Stimulated activated CD4-positive, alpha-beta T cell treated with anti-CD3 and anti-CD28 coated beads, Interleukin-4, amount 100 ng/mL, for 24 hours (primary cell): ENCODE measurements around the gene DNASE1.
"Not testable (repeated sequence)": the region's sequence is repeated elsewhere in the genome, so short reads cannot be mapped to it uniquely, and the experiment has no call there.

Experiments used
- DNase-seq: peaks from one replicate; pipeline ENCODE4 v3.0.0-alpha.2; 2020

DNASE1 gene, protein sequence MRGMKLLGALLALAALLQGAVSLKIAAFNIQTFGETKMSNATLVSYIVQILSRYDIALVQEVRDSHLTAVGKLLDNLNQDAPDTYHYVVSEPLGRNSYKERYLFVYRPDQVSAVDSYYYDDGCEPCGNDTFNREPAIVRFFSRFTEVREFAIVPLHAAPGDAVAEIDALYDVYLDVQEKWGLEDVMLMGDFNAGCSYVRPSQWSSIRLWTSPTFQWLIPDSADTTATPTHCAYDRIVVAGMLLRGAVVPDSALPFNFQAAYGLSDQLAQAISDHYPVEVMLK

DNA sequence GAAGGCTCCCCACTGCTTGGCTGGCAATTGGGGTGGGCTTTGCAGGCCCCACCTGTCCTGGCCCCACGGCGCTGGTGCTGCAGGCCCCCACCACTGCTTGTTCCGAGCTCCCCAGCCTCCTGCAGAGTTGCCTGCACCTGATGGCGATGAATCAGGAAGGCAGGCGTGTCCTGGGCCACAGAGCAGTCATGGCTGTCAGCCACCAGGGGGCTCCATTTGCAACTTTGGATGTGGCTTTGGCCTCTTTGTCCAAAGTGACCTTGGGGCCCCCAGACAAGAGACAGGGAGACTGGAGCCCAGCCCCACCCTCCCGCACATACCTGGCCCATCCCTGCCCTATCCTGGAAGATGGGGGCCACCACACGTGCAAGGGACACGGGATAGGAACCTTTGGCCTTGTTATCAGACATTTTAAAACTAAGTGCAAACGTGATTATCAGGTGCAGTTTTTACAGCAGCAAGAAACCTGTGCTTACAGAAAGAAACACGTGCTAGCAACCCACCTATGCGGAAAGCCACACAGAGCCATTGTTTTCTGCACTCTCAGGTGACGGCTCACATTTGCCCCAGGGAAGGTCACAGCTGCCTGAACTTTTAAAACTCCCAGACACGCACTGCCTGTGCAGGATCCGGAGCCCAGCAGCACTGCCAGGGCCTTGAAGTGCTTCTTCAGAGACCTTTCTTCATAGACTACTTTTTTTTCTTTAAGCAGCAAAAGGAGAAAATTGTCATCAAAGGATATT lies at the start of gene DNASE1:
Gene DNASE1, plus strand, starts transcription at position 443 of the 743 bp plus-strand sequence. CDS start 683 bp downstream, outside the sequence.
- DNase-seq: peak; percentile 68

- DNase-seq: no peak
Measured at GRCh38 chr16:3606441-3606840, 48.0 kb upstream of the DNASE1 start.

- DNase-seq: no peak
Measured at GRCh38 chr16:3607161-3607560, 47.3 kb upstream of the DNASE1 start.

DNA sequence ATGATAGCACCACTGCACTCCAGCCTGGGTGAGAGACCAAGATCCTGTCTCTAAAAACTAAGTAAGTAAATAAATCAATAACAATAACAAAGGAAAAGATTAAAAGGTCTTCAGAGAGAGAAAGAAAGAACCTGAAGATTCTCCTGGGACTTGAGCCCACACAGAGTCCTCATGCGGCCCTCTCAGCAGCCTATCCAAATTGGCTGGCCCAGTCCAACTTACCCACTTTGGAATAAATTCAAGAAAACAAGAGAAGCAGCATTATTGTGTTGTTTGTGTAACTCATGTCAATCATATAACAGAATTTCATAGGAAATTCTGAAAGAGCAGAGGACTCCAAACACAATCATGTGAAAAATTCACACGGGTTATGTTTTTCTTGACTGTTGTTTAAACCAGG lies 46.9 kb upstream of the DNASE1 start:
- DNase-seq: no peak

DNA sequence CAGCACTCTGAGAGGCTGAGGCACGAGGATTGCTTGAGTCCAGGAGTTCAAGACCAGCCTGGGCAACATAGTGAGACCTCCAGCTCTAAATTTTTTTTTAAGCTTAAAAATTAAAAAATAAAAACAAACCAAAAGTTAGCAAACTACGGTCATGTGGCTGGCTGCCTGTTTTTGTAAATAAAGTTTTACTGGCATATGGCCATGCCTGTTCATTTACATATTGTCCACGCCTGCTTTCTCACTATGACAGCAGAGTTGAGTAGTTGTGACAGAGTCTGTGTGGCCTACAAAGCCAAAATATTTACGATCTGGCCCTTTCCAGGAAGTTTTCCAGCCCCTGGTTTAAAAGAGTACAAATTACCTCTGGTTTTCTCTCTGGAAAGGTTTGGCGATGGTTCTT lies 46.4 kb upstream of the DNASE1 start:
- no peak for DNase-seq

DNA sequence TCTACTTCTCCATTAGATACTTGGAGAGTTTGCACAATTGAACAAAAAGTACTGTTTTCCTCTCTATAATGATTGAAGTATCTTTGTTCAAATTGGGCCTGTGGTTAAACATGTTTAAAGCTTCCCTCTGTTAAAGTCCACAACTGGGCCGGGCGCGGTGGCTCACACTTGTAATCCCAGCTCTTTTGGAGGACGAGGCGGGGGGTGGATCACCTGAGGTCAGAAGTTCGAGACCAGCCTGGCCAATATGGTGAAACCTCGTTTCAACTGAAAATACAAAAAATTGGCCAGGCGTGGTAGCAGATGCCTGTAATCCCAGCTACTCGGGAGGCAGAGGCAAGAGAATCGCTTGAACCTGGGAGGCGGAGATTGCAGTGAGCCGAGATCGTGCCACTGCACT lies 45.5 kb upstream of the DNASE1 start:
- DNase-seq: not testable (repeated sequence)

DNA sequence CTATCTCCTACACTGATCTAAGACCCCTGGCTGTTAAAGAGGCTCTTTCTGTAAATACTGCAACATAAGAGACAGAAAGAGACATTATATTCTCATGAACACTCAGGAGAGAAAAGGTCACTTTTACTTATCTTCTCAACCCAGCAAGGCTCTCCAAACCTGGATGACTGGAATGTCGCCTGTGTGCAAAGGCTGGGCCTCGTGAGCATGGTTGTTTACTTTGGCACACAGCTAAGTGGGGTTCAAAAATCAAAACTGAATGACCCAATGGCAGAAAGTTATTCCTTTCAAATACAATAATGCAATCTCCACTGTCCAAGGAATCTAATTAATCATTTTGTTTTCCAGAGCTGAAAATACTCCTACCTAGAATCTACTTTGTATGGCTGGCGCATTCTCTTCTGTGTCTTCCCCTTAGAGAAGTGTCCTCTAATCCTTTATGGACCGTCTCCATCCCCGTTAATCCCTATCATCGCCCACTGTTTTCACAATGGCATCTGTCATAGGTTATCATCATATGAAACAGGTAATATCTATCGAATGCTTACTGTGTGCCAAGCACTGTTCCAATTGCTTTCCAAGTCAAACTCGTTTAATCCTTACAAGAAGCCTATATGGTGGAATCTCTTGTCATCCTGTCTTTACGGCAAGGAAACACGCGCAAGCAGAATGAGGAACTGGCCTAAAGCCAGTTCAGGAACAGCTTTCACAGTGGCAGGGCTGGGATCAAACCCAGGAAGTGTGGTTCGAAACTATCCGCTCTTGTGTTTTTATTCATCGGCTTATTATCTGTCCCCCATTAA lies 44.4 kb upstream of the DNASE1 start:
- DNase-seq: no peak

DNA sequence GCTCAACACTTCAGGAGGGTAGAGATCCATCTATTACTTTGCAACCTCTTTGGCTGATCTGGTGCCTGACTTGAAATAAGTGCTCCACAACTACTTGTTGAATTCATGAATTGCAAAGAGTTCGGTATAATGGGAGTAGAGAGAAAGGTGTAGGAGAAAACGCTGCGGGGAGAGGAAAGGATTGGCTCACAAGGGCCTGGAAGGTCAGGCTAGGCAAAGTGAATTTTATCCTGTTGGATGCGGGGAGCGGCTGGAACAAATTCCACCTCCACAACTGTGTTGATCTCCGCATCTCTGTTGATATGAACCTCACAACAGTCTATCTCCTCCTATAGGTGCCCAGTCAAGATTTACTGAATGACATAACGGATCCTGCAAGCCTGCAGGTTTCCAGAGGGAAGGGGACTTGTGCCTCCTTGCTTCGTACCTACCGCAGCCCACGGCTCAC lies 43.8 kb upstream of the DNASE1 start:
- no peak for DNase-seq

DNA sequence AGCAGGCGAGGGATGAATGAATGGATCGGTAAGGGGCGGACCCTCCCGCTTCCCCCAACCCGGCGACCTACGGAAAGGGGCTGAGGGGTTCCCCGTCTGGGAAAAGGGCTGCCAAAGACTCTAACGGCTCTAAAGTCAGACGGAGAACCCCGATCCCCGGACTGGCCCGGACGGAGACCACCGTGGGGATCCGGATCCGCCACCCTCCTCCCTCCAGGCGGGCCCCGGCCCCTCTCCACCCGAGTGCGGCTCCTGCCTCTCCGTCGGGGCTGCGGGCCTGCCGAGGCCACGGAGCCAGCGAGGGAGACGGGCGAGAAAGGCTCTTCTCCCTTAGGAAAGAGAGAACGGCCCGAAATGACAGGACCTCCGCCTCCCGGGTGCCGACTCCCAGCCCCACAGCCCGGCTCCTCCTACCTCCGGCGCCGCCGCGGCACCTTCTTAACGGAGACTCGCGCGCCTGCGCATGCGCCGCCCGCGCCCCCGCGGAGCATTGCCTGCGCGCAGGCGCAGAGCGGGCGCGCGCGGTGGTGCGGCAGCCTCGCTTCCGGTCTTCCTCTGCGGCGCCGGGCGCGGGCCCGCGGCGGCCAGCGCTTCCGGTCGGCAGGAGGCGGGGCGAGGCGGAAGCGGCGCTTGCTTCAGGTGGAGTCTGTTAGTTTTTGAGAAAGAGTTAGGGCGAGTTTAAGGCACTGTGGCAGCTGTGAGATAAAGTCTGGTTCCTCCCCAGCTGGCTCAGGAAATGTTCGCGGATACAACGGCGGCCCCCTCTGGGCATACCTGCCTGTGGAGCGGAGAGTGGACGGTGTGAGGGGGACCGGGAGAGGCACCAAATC lies 43.1 kb upstream of the DNASE1 start, which contains the start of gene SLX4:
Gene SLX4, minus strand, starts transcription at position 461 of the 830 bp plus-strand sequence. CDS start 2,642 bp downstream, outside the sequence.
- DNase-seq: peak; percentile 89

DNA sequence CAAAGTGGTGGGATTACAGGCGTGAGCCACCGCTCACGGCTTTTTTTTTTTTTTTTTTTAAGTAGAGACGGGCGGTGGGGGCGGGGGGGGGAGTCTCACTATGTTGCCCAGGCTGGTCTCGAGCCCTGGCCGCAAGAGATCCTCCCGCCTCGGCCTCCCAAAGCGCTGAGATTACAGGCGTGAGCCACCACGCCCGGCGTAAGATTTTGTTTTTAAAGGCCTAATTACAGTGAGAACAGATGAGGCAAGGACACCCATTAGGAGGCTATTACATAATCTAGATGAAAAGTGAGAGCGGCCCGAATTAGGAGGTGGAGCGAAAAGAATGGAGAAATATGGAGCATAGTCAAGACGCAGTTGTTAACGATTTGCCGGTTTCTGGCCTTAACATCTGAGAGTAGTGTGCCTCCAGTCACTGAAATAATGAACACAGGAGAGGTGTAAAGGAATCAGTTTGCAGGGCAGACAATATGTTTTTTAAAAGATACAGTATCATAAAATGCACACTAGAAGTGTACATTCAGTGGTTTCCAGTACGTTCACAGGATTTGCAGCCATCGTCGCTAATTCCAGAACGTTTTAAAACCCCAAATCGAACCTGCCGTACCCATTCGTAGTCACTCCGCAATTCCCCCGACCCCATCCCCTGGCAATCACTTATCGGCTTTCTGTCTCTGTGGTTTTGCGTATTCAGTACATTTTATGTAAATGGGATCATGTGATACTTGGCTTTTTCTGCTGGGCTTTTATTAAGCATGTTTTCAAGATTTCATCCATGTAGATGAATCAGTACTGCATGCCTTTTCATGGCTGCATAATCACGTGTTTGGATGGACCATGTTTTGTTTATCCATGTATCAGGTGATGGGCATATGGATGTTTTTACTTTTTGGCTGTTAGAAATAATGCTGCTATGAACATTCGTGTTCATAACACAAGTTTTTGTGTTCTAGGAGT lies 41.7 kb upstream of the DNASE1 start:
- DNase-seq: no peak

- DNase-seq: no peak
Measured at GRCh38 chr16:3618769-3619141, 35.7 kb upstream of the DNASE1 start.

- no peak for DNase-seq
Measured at GRCh38 chr16:3623642-3624041, 30.8 kb upstream of the DNASE1 start.

DNA sequence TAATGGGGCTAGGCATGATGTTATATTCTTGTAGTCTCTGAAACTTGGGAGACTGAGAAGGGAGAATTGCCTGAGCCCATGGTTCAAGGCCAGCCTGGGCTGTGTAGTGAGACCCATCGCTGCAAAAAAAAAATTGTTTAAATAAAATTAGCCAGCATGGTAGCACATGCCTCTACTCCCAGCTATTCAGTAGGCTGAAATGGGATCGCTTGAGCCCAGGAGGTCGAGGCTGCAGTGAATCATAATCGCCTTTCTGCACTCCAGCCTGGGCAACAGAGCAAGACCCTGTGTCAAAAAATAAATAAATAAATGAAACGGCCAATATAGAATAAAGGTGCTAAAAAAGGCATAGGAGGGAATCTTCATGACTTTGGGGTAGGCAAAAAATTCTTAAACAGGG lies 29.2 kb upstream of the DNASE1 start:
- DNase-seq: no peak

- DNase-seq: no peak
Measured at GRCh38 chr16:3625911-3626732, 28.4 kb upstream of the DNASE1 start.

DNA sequence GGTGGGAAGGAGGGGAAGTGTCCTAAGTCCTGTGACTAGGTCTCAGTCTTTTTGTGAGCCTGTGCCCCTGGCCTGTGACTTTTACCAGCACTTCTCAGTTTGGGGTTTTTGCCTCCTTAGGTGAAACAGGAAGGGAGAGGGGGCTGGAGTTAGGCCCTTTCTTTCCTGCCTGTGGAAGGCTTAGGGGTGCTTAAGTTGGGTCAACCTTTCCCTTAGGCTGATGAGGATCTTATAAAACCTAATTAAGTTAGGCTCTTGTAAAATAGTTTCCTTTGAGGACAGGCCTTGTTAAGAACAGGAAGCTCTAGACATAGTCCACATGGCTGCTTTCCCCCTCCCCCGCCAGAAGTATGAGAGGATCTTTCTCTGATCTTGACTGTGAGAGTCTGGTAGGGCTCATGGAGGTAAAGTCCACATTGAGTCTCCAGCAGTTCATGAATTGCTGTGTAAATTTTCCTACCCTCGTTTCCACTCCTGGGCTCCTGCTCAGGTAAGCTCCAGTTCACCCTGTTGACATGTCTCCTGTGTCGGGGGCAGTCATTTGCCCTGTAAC lies 17.0 kb upstream of the DNASE1 start:
- peak; percentile 27 for DNase-seq

- no peak for DNase-seq
Measured at GRCh38 chr16:3638916-3639644, 15.4 kb upstream of the DNASE1 start.

DNA sequence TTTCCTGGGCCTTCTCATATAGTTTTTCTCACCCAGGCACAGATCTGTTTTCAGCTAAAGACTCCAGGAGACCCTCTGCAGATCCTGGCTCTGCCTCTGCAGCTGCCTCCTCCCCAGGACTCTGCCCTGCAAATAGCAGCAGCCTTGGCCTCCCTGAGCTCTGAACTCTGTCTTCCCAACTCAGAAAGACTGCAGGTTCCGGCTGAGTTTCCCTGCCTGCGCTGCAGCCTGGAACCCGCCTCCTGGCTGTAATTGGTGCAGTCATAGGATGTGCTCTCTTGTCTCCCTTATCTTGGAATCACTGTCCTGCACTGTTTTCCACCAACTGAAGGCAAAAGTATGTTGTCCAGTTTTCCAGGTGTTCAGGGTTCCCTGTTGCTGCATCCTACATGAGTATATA lies 14.3 kb upstream of the DNASE1 start:
- no peak for DNase-seq

DNA sequence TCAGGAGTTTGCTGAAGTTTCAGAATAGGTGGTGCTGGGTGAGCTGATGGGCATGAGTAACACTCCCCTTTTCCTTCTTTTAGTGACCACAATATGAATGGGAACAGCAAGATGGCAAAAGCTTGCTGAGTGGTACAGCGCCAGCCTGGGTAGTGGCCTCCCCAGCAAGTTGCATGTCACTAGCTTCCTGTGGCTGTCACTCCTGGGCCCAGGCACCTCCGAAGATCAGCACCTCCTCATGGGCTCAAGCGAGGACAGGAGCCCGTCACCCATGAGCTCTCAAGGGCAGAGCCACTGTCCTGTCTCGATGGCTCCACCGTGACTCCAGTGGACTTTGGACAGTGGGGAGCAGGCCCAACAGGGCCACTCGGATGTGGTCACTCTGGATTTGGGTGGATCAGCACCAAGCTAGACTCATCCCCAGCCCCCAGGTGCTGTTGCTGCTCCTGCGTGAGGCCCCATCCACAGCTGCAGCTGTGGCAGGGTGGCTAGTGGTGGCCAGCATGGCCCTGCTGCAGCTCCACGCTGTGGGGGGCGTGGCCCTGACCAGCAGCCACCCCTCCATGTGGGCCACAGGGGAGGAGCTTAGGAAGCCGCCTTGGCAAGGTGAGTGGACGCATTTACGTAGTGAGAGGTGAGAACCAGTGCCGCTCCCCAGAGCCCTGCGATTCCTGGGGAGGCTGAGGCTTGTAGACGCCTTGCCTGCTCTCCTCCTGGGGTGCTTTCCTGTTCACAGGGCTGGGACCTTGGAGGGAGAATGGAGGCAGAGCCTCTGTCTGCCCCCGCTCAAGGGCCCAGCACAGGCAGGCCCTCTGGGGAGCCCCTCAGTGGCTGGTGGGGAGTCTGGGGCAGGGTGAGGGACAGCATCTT lies 13.6 kb upstream of the DNASE1 start:
- DNase-seq: no peak
